NCI-H1105 treated with DMSO at 0.1 percent for 48 hours (cell line): Measurements from ENCODE around the gene PPM1L.

Source experiments
- DNase-seq: peaks from one replicate; lab custom pipeline; 2025; lab: John Stamatoyannopoulos, UW

PPM1L gene

GRCh38 chr3:160763073-160763472, 7.0 kb downstream of the PPM1L start:
- DNase-seq = no peak

GRCh38 chr3:160765211-160765610, 9.2 kb downstream of the PPM1L start:
- no peak for DNase-seq

- DNase-seq = no peak
Measured at GRCh38 chr3:160768031-160768430, 12.0 kb downstream of the PPM1L start.

- no peak for DNase-seq
Measured at GRCh38 chr3:160768918-160769317, 12.9 kb downstream of the PPM1L start.

- DNase-seq = no peak
Measured at GRCh38 chr3:160771811-160772459, 15.9 kb downstream of the PPM1L start.

- DNase-seq = no peak
Measured at GRCh38 chr3:160773722-160774121, 17.7 kb downstream of the PPM1L start.

GRCh38 chr3:160774172-160774571, 18.1 kb downstream of the PPM1L start:
- DNase-seq = no peak

GRCh38 chr3:160778480-160778879, 22.4 kb downstream of the PPM1L start:
- no peak for DNase-seq

GRCh38 chr3:160779040-160779439, 23.0 kb downstream of the PPM1L start:
- no peak for DNase-seq

GRCh38 chr3:160780245-160780644, 24.2 kb downstream of the PPM1L start:
- DNase-seq = no peak

GRCh38 chr3:160781402-160781801, 25.4 kb downstream of the PPM1L start:
- DNase-seq = no peak

GRCh38 chr3:160781863-160782262, 25.8 kb downstream of the PPM1L start:
- DNase-seq = no peak

- no peak for DNase-seq
Measured at GRCh38 chr3:160784853-160785252, 28.8 kb downstream of the PPM1L start.

- no peak for DNase-seq
Measured at GRCh38 chr3:160790726-160791125, 34.7 kb downstream of the PPM1L start.

- DNase-seq = no peak
Measured at GRCh38 chr3:160792540-160792939, 36.5 kb downstream of the PPM1L start.

- no peak for DNase-seq
Measured at GRCh38 chr3:160793722-160794252, 37.8 kb downstream of the PPM1L start.

- no peak for DNase-seq
Measured at GRCh38 chr3:160796089-160796812, 40.2 kb downstream of the PPM1L start.

- peak; percentile 11 for DNase-seq
Measured at GRCh38 chr3:160796813-160797164, 40.8 kb downstream of the PPM1L start.

- no peak for DNase-seq
Measured at GRCh38 chr3:160797356-160797755, 41.3 kb downstream of the PPM1L start.

- no peak for DNase-seq
Measured at GRCh38 chr3:160801386-160802118, 45.5 kb downstream of the PPM1L start.

- peak; percentile 15 for DNase-seq
Measured at GRCh38 chr3:160804762-160805161, 48.7 kb downstream of the PPM1L start.

GRCh38 chr3:160806094-160806493, 50.1 kb downstream of the PPM1L start:
- DNase-seq = no peak

- no peak for DNase-seq
Measured at GRCh38 chr3:160806686-160807085, 50.7 kb downstream of the PPM1L start.
